ENCODE data around the gene PDZD8. TPM values are rescaled to one million over a fixed set of nuclear protein-coding genes. Genes with fewer than 3 reads are reported as not detected.

Gene PDZD8
- total RNA-seq, 2 experiments from 2014 or later, result 12.5 to 15.9 TPM

DNA sequence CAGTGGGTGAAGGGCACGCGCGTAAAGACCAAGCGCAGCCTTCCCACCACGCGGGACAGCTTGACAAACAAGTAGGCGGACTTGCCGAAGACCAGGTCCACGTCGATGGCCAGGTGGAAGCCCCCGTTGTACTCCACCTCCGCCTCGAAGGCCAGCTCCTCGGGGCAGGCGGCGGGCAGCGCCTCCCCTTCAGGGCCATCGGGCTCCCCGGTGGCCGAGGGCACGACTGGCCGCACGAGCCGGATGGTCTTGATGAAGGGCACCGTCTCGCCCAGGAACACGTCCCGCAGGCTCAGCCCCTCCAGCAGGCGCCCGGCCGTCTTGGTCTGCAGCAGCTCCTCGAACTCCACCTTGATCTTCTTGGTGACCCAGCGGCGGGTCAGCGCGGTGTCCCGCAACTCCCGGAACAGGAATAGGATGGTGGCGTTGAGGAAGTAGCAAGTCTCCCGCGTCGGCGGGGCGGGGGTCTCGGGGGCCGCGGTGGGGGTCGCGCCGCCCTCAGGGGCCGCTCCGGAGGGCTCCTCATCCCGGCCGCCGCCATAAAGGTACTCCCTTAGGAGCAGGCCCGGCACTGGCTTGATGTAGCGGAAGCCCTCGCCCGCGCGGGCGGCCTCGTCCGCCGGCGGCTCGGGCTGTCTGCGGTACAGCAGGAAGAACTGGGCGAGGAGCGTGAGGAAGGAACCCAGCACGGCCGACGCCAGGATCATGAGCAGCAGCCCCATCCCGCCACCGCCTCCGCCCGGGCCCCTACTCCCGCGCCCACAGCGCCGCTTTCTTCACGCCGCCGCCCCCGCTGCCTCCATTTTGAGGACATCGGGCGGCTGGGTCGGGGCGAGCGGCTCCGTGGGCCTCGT is 507 bp downstream of the PDZD8 start:
- POLR2A ChIA-PET, result interaction anchor here (0.6 to 0.8 kb wide), 2 partner anchors 9 to 92 kb away, joined by 4 to 5 read pairs; no protein-coding TSS in a partner anchor
- ATAC-seq, result peak; percentile 47

DNA sequence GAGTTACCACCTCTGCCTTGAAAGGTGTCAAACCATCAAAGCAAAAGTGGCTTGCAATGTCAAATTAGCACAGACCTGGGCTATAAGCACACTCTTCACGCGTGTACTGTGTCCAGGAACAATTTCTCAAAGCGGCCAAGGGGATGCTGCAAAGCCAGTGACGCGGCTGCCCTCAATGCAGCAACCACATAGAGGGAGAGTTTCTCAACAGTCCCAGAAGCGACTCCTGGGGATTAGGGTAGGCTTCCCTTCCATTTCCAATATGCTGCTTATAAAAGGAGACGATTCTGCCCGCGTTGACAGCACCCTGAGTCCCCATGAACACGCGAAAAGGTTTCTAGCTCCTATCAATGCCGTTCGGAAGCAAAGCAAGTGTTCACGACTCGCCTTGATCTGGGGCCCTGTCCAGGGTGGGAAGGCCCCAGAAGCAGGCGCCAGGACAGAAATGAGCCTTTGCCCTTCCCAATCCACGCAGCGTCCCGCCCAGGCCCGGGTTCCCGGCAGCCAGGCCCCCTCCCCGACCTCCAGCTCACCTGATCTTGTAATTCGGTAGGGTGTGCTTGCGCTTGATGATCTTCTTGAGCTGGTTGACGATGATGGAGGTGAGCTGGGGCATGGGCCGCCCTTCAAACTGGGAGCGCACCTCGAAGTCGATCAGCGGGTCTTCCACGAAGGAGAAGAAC is 1.3 kb downstream of the PDZD8 start:
- ChIA-PET CTCF (interaction anchor here (0.6 to 1.5 kb wide), 5 partner anchors 13 to 1368 kb away, joined by 3 to 4 read pairs (median 3); no protein-coding TSS in a partner anchor), POLR2A (interaction anchor here (0.6 to 0.8 kb wide), 2 partner anchors 8 to 91 kb away, joined by 4 to 5 read pairs; no protein-coding TSS in a partner anchor)
- peak; percentile 35 for ATAC-seq
- peak; percentile 54 for DNase-seq
- intact Hi-C loops (cut with DNase I, micrococcal nuclease), result loop anchor here (2.0 to 10.0 kb wide), 4 partner anchors 157 to 971 kb away; partner anchors contain the start of gene FAM204A (in 2 of the 2)
- H3K9me3 Mint-ChIP-seq (ENCODE audit: low read depth), result no peaks in the 10 kb centered on the region
- H3K27me3 Mint-ChIP-seq, result peaks cover 6% of the 10 kb centered on the region
- H3K4me1 Mint-ChIP-seq, result peaks cover 40% of the 10 kb centered on the region
- peak overlapping the region; percentile 92 for H3K4me3 Mint-ChIP-seq
- peaks cover 13% of the 10 kb centered on the region for H3K36me3 Mint-ChIP-seq (ENCODE audit: low read depth)
- H3K27ac Mint-ChIP-seq, result peak overlapping the region; percentile 72

More for the DNA sequence above, 507 bp downstream of the PDZD8 start:
- peak; percentile 51 for DNase-seq
- Mint-ChIP-seq H3K9me3 (ENCODE audit: low read depth) (no peaks in the 10 kb centered on the region), H3K4me3 (peak overlapping the region; percentile 92), H3K4me1 (peaks cover 34% of the 10 kb centered on the region), H3K36me3 (ENCODE audit: low read depth) (peaks cover 7% of the 10 kb centered on the region), H3K27ac (peak overlapping the region; percentile 72), H3K27me3 (peaks cover 11% of the 10 kb centered on the region)
- intact Hi-C loops (cut with DNase I, micrococcal nuclease), result loop anchor here (1.0 to 10.0 kb wide), 6 partner anchors 158 to 1381 kb away; partner anchors contain the start of genes FAM204A (in 2 of the 2) and RAB11FIP2 (in 1 of the 2)
- CTCF ChIA-PET, result interaction anchor here (0.6 to 1.5 kb wide), 4 partner anchors 14 to 583 kb away, joined by 3 to 4 read pairs (median 4); no protein-coding TSS in a partner anchor

DNA sequence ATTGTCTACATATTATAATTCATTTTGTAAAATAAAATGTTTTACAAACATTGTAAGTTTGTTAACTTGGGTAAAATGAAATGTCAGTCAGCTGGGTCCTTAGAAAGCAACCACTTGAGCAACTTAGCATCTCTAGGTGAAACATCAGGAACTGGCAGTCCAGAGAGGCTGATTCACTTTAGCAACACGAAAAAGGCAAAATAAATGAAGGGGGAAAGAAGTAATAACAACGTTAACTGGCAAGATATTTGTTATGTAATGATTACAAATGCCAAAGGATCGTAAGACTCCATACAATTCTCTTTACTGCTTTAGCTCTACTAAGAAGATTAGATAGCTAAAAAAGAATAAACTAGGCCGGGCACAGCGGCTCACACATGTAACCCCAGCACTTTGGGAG is 5.0 kb downstream of the PDZD8 start:
- CTCF ChIA-PET, result interaction anchor here (0.6 to 1.4 kb wide), 2 partner anchors 9 to 1047 kb away, joined by 3 to 4 read pairs; no protein-coding TSS in a partner anchor
- no peak overlapping the region for H3K27ac Mint-ChIP-seq
- no peak overlapping the region for H3K4me3 Mint-ChIP-seq
- H3K9me3 Mint-ChIP-seq (ENCODE audit: low read depth), result no peaks in the 10 kb centered on the region
- ATAC-seq (no peak), DNase-seq (no peak)
- intact Hi-C loops (cut with DNase I, micrococcal nuclease), result loop anchor here (10.0 kb wide), 2 partner anchors 285 to 975 kb away; partner anchors contain the start of gene FAM204A (in 1 of the 2)
- H3K27me3 Mint-ChIP-seq, result no peaks in the 10 kb centered on the region
- peaks cover 60% of the 10 kb centered on the region for H3K4me1 Mint-ChIP-seq
- POLR2A ChIA-PET, result no interaction called here
- peaks cover 18% of the 10 kb centered on the region for H3K36me3 Mint-ChIP-seq (ENCODE audit: low read depth)

DNA sequence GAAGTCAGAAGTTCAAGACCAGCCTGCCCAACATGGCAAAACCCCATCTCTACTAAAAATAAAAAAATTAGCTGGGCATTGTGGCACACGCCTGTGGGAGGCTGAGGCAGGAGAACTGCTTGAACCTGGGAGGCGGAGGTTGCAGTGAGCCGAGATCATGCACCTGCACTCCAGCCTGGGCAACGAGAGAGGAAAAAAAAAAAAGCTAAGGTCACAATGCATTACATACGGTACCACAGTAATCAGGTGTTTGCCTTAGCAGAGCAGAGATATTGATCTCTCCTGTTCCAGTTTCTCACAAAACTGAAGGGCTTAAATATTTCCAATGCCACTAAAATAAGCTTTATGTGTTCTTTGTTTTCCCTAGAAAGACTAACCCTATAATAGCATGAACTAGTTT is 7.5 kb downstream of the PDZD8 start:
- Mint-ChIP-seq H3K27me3 (no peaks in the 10 kb centered on the region), H3K27ac (no peak overlapping the region), H3K4me3 (no peak overlapping the region), H3K9me3 (ENCODE audit: low read depth) (no peaks in the 10 kb centered on the region), H3K4me1 (peaks cover 72% of the 10 kb centered on the region), H3K36me3 (ENCODE audit: low read depth) (peaks cover 17% of the 10 kb centered on the region)
- intact Hi-C loops (cut with DNase I, micrococcal nuclease), result no loop called here
- POLR2A ChIA-PET, result no interaction called here
- CTCF ChIA-PET, result interaction anchor here (1.0 kb wide), 1 partner anchor 49 kb away, joined by 4 read pairs; no protein-coding TSS in a partner anchor
- ATAC-seq (no peak), DNase-seq (no peak)

DNA sequence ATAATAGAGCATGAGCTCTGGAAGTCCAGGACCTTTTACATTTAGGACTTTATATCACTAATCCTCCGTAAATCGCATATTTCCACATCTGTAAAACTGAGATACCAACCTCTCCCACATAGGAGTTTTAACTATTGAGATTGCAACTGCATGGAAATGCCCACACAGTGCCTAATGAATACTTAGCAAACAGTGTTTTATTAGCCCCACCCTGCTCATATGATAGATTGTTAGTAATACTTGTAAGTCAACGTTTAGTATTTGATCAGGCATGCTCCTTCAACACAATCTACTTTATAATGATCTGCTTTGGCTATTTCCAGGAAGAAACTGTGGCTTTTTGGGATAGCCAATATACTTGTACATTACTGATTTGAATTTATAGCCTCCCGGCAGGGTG is 8.5 kb downstream of the PDZD8 start:
- H3K27ac Mint-ChIP-seq, result no peak overlapping the region
- H3K36me3 Mint-ChIP-seq (ENCODE audit: low read depth), result peaks cover 12% of the 10 kb centered on the region
- no peaks in the 10 kb centered on the region for H3K27me3 Mint-ChIP-seq
- peaks cover 63% of the 10 kb centered on the region for H3K4me1 Mint-ChIP-seq
- CTCF ChIA-PET, result interaction anchor here (0.9 kb wide), 1 partner anchor 21 kb away, joined by 4 read pairs; no protein-coding TSS in a partner anchor
- POLR2A ChIA-PET, result no interaction called here
- ATAC-seq, result no peak
- no peaks in the 10 kb centered on the region for H3K9me3 Mint-ChIP-seq (ENCODE audit: low read depth)
- H3K4me3 Mint-ChIP-seq, result no peak overlapping the region
- no peak for DNase-seq
- intact Hi-C loops (cut with DNase I, micrococcal nuclease), result no loop called here

DNA sequence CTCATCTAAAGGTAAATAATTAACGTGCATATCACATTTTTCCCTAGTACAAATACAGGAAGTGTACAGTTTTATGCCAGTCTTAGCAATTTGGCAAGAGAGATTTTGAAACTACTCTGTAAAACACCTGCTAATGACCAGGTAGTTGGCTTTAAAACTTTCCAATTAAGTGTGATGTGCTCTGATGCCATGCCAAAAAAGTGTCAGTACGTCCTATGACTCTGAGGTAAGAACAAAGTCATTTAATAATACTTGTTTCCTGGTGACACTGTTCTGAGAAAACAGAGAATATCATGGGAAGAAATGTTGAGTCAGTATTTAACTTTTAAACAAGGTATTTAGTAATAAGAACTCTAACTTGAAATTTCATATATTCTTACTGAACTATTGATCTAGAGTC is 9.6 kb downstream of the PDZD8 start:
- Mint-ChIP-seq H3K4me3 (no peak overlapping the region), H3K4me1 (peaks cover 62% of the 10 kb centered on the region), H3K27ac (no peak overlapping the region), H3K36me3 (ENCODE audit: low read depth) (peaks cover 12% of the 10 kb centered on the region), H3K9me3 (ENCODE audit: low read depth) (no peaks in the 10 kb centered on the region), H3K27me3 (no peaks in the 10 kb centered on the region)
- intact Hi-C loops (cut with DNase I, micrococcal nuclease), result no loop called here
- ChIA-PET POLR2A (interaction anchor here (1.1 kb wide), 1 partner anchor 9 kb away, joined by 5 read pairs; no protein-coding TSS in a partner anchor), CTCF (interaction anchor here (0.9 kb wide), 1 partner anchor 20 kb away, joined by 4 read pairs; no protein-coding TSS in a partner anchor)
- ATAC-seq (peak; percentile 69), DNase-seq (no peak)

DNA sequence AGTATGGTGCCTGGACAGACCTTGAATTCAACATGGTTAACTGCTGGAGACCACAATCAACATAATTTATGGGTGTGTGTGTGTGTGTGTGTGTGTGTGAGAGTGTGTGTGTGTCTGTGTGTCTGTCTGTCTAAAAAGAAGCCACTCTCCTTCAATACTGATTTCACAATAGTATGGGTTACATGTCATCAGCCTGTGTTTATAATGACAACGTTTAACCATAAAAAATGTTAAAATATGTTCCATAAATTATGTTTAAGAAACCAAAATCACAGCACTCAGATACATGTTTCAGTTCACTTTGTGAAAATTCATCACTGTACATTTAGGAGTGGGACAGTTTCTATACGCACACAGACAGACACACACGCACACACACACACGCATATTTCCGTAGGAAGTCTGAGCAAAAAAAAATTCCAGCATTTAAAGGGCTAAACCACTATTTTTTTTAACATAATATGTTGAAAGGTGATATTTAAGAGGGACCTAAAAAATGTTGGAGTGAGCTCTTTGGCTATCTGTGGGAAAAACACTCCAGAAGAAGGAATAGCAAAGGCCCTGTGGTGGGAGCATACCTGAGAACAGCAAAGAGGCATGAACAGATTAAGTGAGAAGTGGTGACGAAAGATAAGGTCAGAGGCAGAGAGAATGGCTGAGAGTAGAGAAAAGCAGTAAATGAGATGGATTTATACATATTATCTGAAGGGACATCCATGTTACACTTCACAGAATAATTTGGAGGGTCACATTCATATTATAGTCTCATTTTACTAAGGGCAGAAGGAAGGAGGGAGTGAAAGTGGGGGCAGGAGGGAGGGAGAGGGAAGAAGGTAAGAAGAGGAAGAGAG is 10.9 kb downstream of the PDZD8 start:
- Mint-ChIP-seq H3K27ac (no peak overlapping the region), H3K4me1 (peaks cover 59% of the 10 kb centered on the region)

DNA sequence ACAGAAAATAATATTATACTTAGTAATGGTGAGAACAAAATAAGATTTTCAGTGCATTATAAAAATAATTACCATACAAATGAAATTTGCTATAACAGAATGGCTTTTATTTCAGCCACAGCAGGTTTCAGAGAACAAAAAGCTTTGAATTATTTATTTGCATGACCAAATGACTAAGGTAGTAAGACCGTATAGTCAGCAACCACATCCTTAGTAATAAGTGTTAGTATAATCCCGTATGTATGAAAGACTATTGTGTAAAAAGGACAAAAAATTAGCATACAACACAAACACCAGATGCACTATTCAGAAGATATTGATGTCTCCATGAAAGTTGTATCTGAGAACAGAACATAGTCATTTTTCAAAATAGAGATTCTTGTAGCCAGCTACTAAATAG is 12.2 kb downstream of the PDZD8 start:
- POLR2A ChIA-PET, result no interaction called here
- no peaks in the 10 kb centered on the region for H3K27me3 Mint-ChIP-seq
- DNase-seq, result no peak
- no peak overlapping the region for H3K4me3 Mint-ChIP-seq
- H3K9me3 Mint-ChIP-seq (ENCODE audit: low read depth), result no peaks in the 10 kb centered on the region
- CTCF ChIA-PET, result no interaction called here
- intact Hi-C loops (cut with DNase I, micrococcal nuclease), result no loop called here
- H3K4me1 Mint-ChIP-seq, result peaks cover 63% of the 10 kb centered on the region
- ATAC-seq, result no peak
- no peak overlapping the region for H3K27ac Mint-ChIP-seq
- H3K36me3 Mint-ChIP-seq (ENCODE audit: low read depth), result peaks cover 2% of the 10 kb centered on the region

More for the DNA sequence above, 10.9 kb downstream of the PDZD8 start:
- Mint-ChIP-seq H3K9me3 (ENCODE audit: low read depth) (no peaks in the 10 kb centered on the region), H3K36me3 (ENCODE audit: low read depth) (peaks cover 7% of the 10 kb centered on the region), H3K27me3 (no peaks in the 10 kb centered on the region), H3K4me3 (no peak overlapping the region)
- ChIA-PET CTCF (no interaction called here), POLR2A (no interaction called here)
- intact Hi-C loops (cut with DNase I, micrococcal nuclease), result no loop called here
- ATAC-seq, result no peak
- DNase-seq, result no peak

DNA sequence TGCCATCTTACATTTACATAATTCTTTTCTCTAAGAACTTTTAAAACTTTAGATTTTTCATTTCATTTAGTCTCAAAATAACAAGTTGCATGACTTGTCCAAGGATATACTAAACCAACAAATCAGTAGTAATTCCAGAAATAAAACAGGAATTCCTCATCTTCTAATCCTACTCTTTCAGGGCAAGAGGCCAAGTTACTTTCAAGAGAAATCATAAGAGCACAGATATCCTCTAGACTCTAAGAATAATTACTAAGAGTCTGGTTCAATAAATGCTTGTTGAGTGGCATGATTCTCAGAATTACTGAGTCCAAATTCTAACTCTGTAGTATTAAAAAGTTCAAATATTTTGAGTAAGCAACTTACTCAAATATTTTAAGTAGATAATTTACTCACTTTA is 12.9 kb downstream of the PDZD8 start:
- CTCF ChIA-PET, result no interaction called here
- Mint-ChIP-seq H3K4me1 (peaks cover 60% of the 10 kb centered on the region), H3K27me3 (no peaks in the 10 kb centered on the region)

DNA sequence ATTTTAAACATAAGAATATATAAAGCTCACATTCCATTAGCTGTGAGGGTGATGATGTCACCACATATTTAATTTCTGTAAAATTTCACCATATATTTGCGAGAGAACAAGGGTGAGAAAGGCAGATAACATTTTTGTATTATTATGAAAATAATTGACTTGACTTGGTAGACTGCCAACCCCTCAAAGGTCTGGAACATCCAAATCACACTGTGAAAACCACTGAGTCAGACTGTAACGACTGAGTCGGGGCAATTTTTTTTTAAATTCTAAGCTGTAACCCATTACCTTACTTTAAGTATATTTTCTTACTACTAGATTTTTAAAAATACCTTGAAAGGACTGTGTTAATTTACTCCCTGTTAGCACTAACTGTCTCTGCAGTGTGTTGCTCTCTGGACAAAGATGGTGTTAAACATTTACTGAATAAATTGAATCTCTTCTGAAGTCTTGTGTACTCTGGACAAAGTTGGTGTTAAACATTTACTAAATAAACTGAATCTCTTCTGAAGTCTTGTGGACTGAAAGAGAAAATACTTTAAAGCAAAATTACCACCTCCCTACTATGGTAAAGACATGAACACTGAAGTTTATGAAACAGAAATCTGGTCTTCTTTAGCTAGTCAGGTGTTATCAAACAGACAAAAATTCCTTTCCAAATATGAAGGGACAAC is 14.1 kb downstream of the PDZD8 start:
- ChIA-PET POLR2A (no interaction called here), CTCF (interaction anchor here (0.9 to 1.6 kb wide), 4 partner anchors 9 to 14 kb away, joined by 3 to 6 read pairs (median 4); no protein-coding TSS in a partner anchor)
- Mint-ChIP-seq H3K4me3 (no peak overlapping the region), H3K4me1 (peaks cover 50% of the 10 kb centered on the region), H3K27ac (no peak overlapping the region), H3K36me3 (ENCODE audit: low read depth) (no peaks in the 10 kb centered on the region), H3K27me3 (no peaks in the 10 kb centered on the region), H3K9me3 (ENCODE audit: low read depth) (no peaks in the 10 kb centered on the region)
- intact Hi-C loops (cut with DNase I, micrococcal nuclease), result no loop called here
- no peak for DNase-seq
- ATAC-seq, result no peak

More for the DNA sequence above, 12.9 kb downstream of the PDZD8 start:
- no peak for ATAC-seq
- POLR2A ChIA-PET, result no interaction called here
- Mint-ChIP-seq H3K36me3 (ENCODE audit: low read depth) (no peaks in the 10 kb centered on the region), H3K27ac (no peak overlapping the region), H3K9me3 (ENCODE audit: low read depth) (no peaks in the 10 kb centered on the region), H3K4me3 (no peak overlapping the region)
- no peak for DNase-seq
- intact Hi-C loops (cut with DNase I, micrococcal nuclease), result no loop called here

Data from activated CD4-positive, alpha-beta T cell treated with anti-CD3 and anti-CD28 coated beads for 36 hours (primary cell).